GM23338 (cell line): Measurements from ENCODE around the gene C2. TPM values are rescaled to one million over a fixed set of nuclear protein-coding genes. Genes with fewer than 3 reads are reported as not detected.

Source experiments
- ATAC-seq: fragments of 200-7000 bp; cut with Tn5 transposase; 3 replicates; pipeline ENCODE4 v1.9.1; 2020
- DNase-seq: peaks from one replicate; pipeline ENCODE4 v3.0.0-alpha.2; 2015; ENCODE audit warnings: low spot score
- H2AFZ ChIP-seq: fragments of 200-600 bp; sonication (generic); 2 replicates; pipeline ENCODE4 v1.8.0; 2016; ENCODE audit warnings: antibody characterized with exemption, mild to moderate bottlenecking, moderate library complexity
- H3F3A ChIP-seq: fragments of 200-600 bp; sonication (generic); replicated peaks from 2 replicates; pipeline ENCODE4 v1.8.0; 2017; ENCODE audit warnings: antibody characterized with exemption, mixed run types, low read depth
- H3K27ac ChIP-seq: fragments of 200-600 bp; sonication (generic); 2 replicates; pipeline ENCODE4 v1.6.1; 2016; ENCODE audit warnings: low read depth
- H3K27me3 ChIP-seq: fragments of 200-600 bp; sonication (generic); 2 replicates; pipeline ENCODE4 v1.8.0; 2016; ENCODE audit warnings: mild to moderate bottlenecking, mixed run types, moderate library complexity; ENCODE audit not compliant: insufficient read depth
- H3K36me3 ChIP-seq: fragments of 200-600 bp; sonication (generic); 2 replicates; pipeline ENCODE4 v1.8.0; 2016; ENCODE audit warnings: mild to moderate bottlenecking; ENCODE audit not compliant: insufficient read depth
- H3K4me1 ChIP-seq: fragments of 200-600 bp; sonication (generic); 2 replicates; pipeline ENCODE4 v1.8.0; 2016; ENCODE audit warnings: mild to moderate bottlenecking, moderate library complexity; ENCODE audit not compliant: insufficient read depth
- H3K4me2 ChIP-seq: fragments of 200-600 bp; sonication (generic); 2 replicates; pipeline ENCODE4 v1.7.1; 2017; ENCODE audit warnings: mixed run types
- H3K4me3 ChIP-seq: fragments of 200-600 bp; sonication (generic); 2 replicates; pipeline ENCODE4 v1.6.1; 2016; ENCODE audit warnings: mixed run types
- H3K79me2 ChIP-seq: fragments of 200-600 bp; sonication (generic); replicated peaks from 2 replicates; pipeline ENCODE4 v1.8.0; 2017; ENCODE audit warnings: mild to moderate bottlenecking; ENCODE audit not compliant: insufficient read depth
- H3K9me2 ChIP-seq: fragments of 200-600 bp; sonication (generic); 2 replicates; pipeline ENCODE4 v1.8.0; 2017; ENCODE audit not compliant: insufficient read depth
- H4K20me1 ChIP-seq: fragments of 200-600 bp; sonication (generic); replicated peaks from 2 replicates; pipeline ENCODE4 v1.8.0; 2017; ENCODE audit warnings: mild to moderate bottlenecking; ENCODE audit not compliant: insufficient read depth
- H3K27ac Mint-ChIP-seq: 2 replicates; pipeline ENCODE4 v1.8.0; 2020; ENCODE audit warnings: inconsistent platforms, mild to moderate bottlenecking, moderate library complexity, mixed read lengths
- H3K27me3 Mint-ChIP-seq: 3 replicates; pipeline ENCODE4 v1.8.0; 2022; ENCODE audit warnings: low read depth, mild to moderate bottlenecking, moderate library complexity, mixed read lengths, inconsistent platforms; ENCODE audit not compliant: insufficient read depth, poor library complexity
- H3K36me3 Mint-ChIP-seq: 3 replicates; pipeline ENCODE4 v1.8.0; 2021; ENCODE audit warnings: low read depth, mild to moderate bottlenecking, inconsistent platforms, moderate library complexity, mixed read lengths
- H3K4me1 Mint-ChIP-seq: 3 replicates; pipeline ENCODE4 v1.8.0; 2020; ENCODE audit warnings: mild to moderate bottlenecking, inconsistent platforms, mixed read lengths
- H3K4me3 Mint-ChIP-seq: 3 replicates; pipeline ENCODE4 v1.8.0; 2021; ENCODE audit warnings: moderate library complexity, mild to moderate bottlenecking, inconsistent platforms, mixed read lengths
- H3K9me3 Mint-ChIP-seq: 3 replicates; pipeline ENCODE4 v1.8.0; 2020; ENCODE audit warnings: moderate library complexity, mild to moderate bottlenecking, inconsistent platforms, mixed read lengths
- CREB1 ChIP-seq: fragments of 250-450 bp; sonication (Bioruptor Pico); IDR thresholded peaks from 2 replicates; pipeline ENCODE4 v1.5.0; 2020; ENCODE audit warnings: low read depth, mild to moderate bottlenecking, moderate library complexity
- EZH2 ChIP-seq: fragments of 200-600 bp; sonication (generic); IDR thresholded peaks from one replicate; pipeline ENCODE4 v1.8.0; 2017; ENCODE audit warnings: antibody characterized with exemption, mild to moderate bottlenecking, low read depth; ENCODE audit not compliant: unreplicated experiment
- EZH2phosphoT487 ChIP-seq: fragments of 200-600 bp; sonication (generic); IDR thresholded peaks from one replicate; pipeline ENCODE4 v1.8.1; 2018; ENCODE audit warnings: antibody characterized with exemption; ENCODE audit not compliant: unreplicated experiment
- STAT1 ChIP-seq: IDR thresholded peaks from one replicate; pipeline ENCODE4 v1.6.1; 2016; ENCODE audit warnings: antibody characterized with exemption; ENCODE audit not compliant: unreplicated experiment
- ZNF331 ChIP-seq: fragments of 250-450 bp; sonication (Bioruptor Pico); IDR thresholded peaks from 2 replicates; pipeline ENCODE4 v1.5.0; 2020; ENCODE audit warnings: low read depth, mild to moderate bottlenecking, moderate library complexity
- polyA plus RNA-seq: library from polyadenylated mRNA; unstranded; fragments of >200 nt; fragmentation: Nextera tagmentation; extraction: Ambion mirVana; gene quantifications from 2 replicates; pipeline ENCODE4 v1.2.1, GENCODE V29; 2016
- total RNA-seq: library from RNA; depleted of rRNA; stranded (reverse); fragments of >200 nt; shearing (Covaris generic); gene quantifications from 2 replicates; pipeline ENCODE4 v1.2.3, GENCODE V29; 2014
- TF ChIP-seq, protein P1 (sequence below): fragments of 250-450 bp; sonication (Bioruptor Pico); IDR thresholded peaks from 2 replicates; pipeline ENCODE4 v1.5.0; 2020; ENCODE audit warnings: mild to moderate bottlenecking, moderate library complexity
- TF ChIP-seq, protein P2 (sequence below), 2 experiments: fragments of 200-600 bp in 1 of 2; sonication (generic) in 1 of 2; conservative IDR thresholded peaks; 2 replicates each; pipeline versions ENCODE4 v1.5.1 to v1.6.1; 2016 to 2017; ENCODE audit warnings: antibody characterized with exemption in 2 of 2, low read depth in 2 of 2, mild to moderate bottlenecking in 2 of 2, moderate library complexity in 1 of 2
- TF ChIP-seq, protein P3 (sequence below): IDR thresholded peaks from one replicate; pipeline ENCODE4 v1.6.1; 2018; ENCODE audit warnings: antibody characterized with exemption; ENCODE audit not compliant: unreplicated experiment

Gene C2
- total and polyA plus RNA-seq, 2 experiments from 2014 or later: 0.16 to 1.7 TPM

DNA sequence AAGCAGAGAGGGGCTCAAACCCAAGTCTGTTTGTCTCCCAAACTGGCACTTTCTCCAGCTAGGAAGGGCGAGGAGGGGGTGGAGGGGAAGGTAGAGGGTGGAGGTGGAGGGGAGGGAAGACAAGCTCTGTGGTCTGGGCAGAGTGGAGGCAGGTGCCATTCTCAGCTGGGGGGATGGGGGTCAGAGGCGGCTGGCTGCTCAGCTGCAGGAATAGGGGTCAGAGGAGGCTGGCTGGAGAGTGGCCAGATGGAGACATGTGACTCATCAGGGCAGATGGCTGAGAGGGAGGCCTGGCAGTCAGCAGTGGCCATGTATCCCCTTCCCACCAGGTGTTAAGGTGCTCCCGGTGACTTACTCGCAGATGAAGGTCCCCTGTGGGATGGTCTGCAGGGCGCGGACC is 45.2 kb upstream of the C2 start:
- Histone ChIP-seq H3K79me2 (no peaks in the 10 kb centered on the region), H3K4me1 (peaks cover 4% of the 10 kb centered on the region; the same call in 1 of the 2 replicates), H4K20me1 (peaks cover 12% of the 10 kb centered on the region), H3F3A (peaks cover 14% of the 10 kb centered on the region), H3K4me3 (no peak overlapping the region), H3K27ac (no peak overlapping the region), H3K27me3 (no peaks in the 10 kb centered on the region), H3K9me2 (no peaks in the 10 kb centered on the region), H3K4me2 (no peak overlapping the region), H2AFZ (no peak overlapping the region), H3K36me3 (peaks cover 29% of the 10 kb centered on the region)
- DNase-seq (no peak), ATAC-seq (no peak)
- peaks cover 79% of the 10 kb centered on the region for H3K36me3 Mint-ChIP-seq
- TF ChIP-seq CREB1 (no peak), STAT1 (no peak)
- TF ChIP-seq, protein P1, sequence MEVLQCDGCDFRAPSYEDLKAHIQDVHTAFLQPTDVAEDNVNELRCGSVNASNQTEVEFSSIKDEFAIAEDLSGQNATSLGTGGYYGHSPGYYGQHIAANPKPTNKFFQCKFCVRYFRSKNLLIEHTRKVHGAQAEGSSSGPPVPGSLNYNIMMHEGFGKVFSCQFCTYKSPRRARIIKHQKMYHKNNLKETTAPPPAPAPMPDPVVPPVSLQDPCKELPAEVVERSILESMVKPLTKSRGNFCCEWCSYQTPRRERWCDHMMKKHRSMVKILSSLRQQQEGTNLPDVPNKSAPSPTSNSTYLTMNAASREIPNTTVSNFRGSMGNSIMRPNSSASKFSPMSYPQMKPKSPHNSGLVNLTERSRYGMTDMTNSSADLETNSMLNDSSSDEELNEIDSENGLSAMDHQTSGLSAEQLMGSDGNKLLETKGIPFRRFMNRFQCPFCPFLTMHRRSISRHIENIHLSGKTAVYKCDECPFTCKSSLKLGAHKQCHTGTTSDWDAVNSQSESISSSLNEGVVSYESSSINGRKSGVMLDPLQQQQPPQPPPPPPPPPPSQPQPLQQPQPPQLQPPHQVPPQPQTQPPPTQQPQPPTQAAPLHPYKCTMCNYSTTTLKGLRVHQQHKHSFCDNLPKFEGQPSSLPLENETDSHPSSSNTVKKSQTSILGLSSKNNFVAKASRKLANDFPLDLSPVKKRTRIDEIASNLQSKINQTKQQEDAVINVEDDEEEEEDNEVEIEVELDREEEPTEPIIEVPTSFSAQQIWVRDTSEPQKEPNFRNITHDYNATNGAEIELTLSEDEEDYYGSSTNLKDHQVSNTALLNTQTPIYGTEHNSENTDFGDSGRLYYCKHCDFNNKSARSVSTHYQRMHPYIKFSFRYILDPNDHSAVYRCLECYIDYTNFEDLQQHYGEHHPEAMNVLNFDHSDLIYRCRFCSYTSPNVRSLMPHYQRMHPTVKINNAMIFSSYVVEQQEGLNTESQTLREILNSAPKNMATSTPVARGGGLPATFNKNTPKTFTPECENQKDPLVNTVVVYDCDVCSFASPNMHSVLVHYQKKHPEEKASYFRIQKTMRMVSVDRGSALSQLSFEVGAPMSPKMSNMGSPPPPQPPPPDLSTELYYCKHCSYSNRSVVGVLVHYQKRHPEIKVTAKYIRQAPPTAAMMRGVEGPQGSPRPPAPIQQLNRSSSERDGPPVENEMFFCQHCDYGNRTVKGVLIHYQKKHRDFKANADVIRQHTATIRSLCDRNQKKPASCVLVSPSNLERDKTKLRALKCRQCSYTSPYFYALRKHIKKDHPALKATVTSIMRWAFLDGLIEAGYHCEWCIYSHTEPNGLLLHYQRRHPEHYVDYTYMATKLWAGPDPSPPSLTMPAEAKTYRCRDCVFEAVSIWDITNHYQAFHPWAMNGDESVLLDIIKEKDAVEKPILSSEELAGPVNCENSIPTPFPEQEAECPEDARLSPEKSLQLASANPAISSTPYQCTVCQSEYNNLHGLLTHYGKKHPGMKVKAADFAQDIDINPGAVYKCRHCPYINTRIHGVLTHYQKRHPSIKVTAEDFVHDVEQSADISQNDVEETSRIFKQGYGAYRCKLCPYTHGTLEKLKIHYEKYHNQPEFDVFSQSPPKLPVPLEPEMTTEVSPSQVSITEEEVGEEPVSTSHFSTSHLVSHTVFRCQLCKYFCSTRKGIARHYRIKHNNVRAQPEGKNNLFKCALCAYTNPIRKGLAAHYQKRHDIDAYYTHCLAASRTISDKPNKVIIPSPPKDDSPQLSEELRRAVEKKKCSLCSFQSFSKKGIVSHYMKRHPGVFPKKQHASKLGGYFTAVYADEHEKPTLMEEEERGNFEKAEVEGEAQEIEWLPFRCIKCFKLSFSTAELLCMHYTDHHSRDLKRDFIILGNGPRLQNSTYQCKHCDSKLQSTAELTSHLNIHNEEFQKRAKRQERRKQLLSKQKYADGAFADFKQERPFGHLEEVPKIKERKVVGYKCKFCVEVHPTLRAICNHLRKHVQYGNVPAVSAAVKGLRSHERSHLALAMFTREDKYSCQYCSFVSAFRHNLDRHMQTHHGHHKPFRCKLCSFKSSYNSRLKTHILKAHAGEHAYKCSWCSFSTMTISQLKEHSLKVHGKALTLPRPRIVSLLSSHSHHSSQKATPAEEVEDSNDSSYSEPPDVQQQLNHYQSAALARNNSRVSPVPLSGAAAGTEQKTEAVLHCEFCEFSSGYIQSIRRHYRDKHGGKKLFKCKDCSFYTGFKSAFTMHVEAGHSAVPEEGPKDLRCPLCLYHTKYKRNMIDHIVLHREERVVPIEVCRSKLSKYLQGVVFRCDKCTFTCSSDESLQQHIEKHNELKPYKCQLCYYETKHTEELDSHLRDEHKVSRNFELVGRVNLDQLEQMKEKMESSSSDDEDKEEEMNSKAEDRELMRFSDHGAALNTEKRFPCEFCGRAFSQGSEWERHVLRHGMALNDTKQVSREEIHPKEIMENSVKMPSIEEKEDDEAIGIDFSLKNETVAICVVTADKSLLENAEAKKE (CRISPR knock-in tag): no peak
- H3K4me3 Mint-ChIP-seq: no peak overlapping the region
- peaks cover 3% of the 10 kb centered on the region for H3K27me3 Mint-ChIP-seq
- no peaks in the 10 kb centered on the region; the same call in 2 of the 3 replicates for H3K9me3 Mint-ChIP-seq
- H3K4me1 Mint-ChIP-seq: peaks cover 8% of the 10 kb centered on the region
- no peak overlapping the region for H3K27ac Mint-ChIP-seq

DNA sequence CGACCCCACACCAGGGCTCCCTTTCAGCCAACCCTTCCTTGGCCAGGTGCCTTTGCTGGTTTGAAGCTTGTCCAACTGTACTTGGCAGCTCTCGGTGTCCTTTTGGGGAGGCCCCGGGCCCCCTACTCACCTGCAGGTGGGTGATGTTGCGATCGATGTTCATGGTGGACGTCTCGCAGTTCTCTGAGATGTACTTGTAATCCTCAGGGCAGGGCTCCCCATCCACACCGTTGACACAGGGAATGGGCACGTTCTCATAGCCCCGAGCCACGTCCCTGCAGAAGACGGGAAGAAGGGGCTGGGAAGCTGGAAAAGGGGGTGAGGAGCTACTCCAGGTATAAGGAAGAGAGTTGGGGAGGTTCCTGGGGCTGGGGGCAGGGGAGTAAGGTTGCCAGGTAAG is 43.8 kb upstream of the C2 start:
- no peak for DNase-seq
- no peak for ATAC-seq
- no peak overlapping the region for H3K4me2 ChIP-seq
- peaks cover 38% of the 10 kb centered on the region for H3K36me3 ChIP-seq
- peaks cover 89% of the 10 kb centered on the region for H3K36me3 Mint-ChIP-seq
- H3K27ac ChIP-seq: no peak overlapping the region
- peaks cover 8% of the 10 kb centered on the region for H3K4me1 Mint-ChIP-seq
- no peak overlapping the region for H3K4me3 ChIP-seq
- H3K4me3 Mint-ChIP-seq: no peak overlapping the region
- TF ChIP-seq EZH2 (no peak), EZH2phosphoT487 (no peak), CREB1 (no peak), ZNF331 (no peak)
- TF ChIP-seq, protein P2, sequence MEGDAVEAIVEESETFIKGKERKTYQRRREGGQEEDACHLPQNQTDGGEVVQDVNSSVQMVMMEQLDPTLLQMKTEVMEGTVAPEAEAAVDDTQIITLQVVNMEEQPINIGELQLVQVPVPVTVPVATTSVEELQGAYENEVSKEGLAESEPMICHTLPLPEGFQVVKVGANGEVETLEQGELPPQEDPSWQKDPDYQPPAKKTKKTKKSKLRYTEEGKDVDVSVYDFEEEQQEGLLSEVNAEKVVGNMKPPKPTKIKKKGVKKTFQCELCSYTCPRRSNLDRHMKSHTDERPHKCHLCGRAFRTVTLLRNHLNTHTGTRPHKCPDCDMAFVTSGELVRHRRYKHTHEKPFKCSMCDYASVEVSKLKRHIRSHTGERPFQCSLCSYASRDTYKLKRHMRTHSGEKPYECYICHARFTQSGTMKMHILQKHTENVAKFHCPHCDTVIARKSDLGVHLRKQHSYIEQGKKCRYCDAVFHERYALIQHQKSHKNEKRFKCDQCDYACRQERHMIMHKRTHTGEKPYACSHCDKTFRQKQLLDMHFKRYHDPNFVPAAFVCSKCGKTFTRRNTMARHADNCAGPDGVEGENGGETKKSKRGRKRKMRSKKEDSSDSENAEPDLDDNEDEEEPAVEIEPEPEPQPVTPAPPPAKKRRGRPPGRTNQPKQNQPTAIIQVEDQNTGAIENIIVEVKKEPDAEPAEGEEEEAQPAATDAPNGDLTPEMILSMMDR (conservative IDR thresholded peaks at IDR 0.05; ENCODE audit: low read depth in 2 of 2): no peak
- TF ChIP-seq, protein P3, sequence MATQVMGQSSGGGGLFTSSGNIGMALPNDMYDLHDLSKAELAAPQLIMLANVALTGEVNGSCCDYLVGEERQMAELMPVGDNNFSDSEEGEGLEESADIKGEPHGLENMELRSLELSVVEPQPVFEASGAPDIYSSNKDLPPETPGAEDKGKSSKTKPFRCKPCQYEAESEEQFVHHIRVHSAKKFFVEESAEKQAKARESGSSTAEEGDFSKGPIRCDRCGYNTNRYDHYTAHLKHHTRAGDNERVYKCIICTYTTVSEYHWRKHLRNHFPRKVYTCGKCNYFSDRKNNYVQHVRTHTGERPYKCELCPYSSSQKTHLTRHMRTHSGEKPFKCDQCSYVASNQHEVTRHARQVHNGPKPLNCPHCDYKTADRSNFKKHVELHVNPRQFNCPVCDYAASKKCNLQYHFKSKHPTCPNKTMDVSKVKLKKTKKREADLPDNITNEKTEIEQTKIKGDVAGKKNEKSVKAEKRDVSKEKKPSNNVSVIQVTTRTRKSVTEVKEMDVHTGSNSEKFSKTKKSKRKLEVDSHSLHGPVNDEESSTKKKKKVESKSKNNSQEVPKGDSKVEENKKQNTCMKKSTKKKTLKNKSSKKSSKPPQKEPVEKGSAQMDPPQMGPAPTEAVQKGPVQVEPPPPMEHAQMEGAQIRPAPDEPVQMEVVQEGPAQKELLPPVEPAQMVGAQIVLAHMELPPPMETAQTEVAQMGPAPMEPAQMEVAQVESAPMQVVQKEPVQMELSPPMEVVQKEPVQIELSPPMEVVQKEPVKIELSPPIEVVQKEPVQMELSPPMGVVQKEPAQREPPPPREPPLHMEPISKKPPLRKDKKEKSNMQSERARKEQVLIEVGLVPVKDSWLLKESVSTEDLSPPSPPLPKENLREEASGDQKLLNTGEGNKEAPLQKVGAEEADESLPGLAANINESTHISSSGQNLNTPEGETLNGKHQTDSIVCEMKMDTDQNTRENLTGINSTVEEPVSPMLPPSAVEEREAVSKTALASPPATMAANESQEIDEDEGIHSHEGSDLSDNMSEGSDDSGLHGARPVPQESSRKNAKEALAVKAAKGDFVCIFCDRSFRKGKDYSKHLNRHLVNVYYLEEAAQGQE: no peak
- H3F3A ChIP-seq: peaks cover 14% of the 10 kb centered on the region
- peaks cover 12% of the 10 kb centered on the region for H4K20me1 ChIP-seq
- H3K27me3 Mint-ChIP-seq: no peaks in the 10 kb centered on the region
- H3K79me2 ChIP-seq: no peaks in the 10 kb centered on the region
- H3K9me2 ChIP-seq: no peaks in the 10 kb centered on the region
- H3K4me1 ChIP-seq: peaks cover 4% of the 10 kb centered on the region; the same call in 1 of the 2 replicates
- H3K9me3 Mint-ChIP-seq: no peaks in the 10 kb centered on the region; the same call in 2 of the 3 replicates
- no peak overlapping the region for H3K27ac Mint-ChIP-seq
- H2AFZ ChIP-seq: no peak overlapping the region
- no peaks in the 10 kb centered on the region for H3K27me3 ChIP-seq
